PFSK-1 (cell line): ENCODE measurements around the gene CYP26A1.

Source experiments
- FOXP2 ChIP-seq: optimal IDR thresholded peaks from 2 replicates; pipeline ENCODE3; 2011; ENCODE audit warnings: borderline replicate concordance, control low read depth, inconsistent platforms; ENCODE audit not compliant: insufficient read depth; ENCODE audit errors: extremely low read length, extremely low read depth
- POLR2AphosphoS5 ChIP-seq: IDR thresholded peaks from 2 replicates; pipeline ENCODE4 v1.6.1; 2012; ENCODE audit warnings: low read depth, mild to moderate bottlenecking, control low read depth, low read length, moderate library complexity
- SIN3A ChIP-seq: IDR thresholded peaks from 2 replicates; pipeline ENCODE4 v1.6.1; 2012; ENCODE audit warnings: mild to moderate bottlenecking, low read length, moderate library complexity, borderline replicate concordance; ENCODE audit not compliant: insufficient read depth
- TAF1 ChIP-seq: IDR thresholded peaks from 2 replicates; pipeline ENCODE4 v1.6.1; 2012; ENCODE audit warnings: low read length, control low read depth, borderline replicate concordance; ENCODE audit not compliant: insufficient read depth
- TF ChIP-seq, protein P1 (sequence below), 2 experiments: IDR thresholded peaks; 2 replicates each; pipeline versions ENCODE4 v1.6.1 to v1.8.0; 2011 to 2012; ENCODE audit warnings: low read depth in 2 of 2, low read length in 2 of 2, control low read depth in 1 of 2, inconsistent platforms in 1 of 2, mild to moderate bottlenecking in 1 of 2, moderate library complexity in 1 of 2; ENCODE audit not compliant: insufficient read depth in 1 of 2

The CYP26A1 gene

DNA sequence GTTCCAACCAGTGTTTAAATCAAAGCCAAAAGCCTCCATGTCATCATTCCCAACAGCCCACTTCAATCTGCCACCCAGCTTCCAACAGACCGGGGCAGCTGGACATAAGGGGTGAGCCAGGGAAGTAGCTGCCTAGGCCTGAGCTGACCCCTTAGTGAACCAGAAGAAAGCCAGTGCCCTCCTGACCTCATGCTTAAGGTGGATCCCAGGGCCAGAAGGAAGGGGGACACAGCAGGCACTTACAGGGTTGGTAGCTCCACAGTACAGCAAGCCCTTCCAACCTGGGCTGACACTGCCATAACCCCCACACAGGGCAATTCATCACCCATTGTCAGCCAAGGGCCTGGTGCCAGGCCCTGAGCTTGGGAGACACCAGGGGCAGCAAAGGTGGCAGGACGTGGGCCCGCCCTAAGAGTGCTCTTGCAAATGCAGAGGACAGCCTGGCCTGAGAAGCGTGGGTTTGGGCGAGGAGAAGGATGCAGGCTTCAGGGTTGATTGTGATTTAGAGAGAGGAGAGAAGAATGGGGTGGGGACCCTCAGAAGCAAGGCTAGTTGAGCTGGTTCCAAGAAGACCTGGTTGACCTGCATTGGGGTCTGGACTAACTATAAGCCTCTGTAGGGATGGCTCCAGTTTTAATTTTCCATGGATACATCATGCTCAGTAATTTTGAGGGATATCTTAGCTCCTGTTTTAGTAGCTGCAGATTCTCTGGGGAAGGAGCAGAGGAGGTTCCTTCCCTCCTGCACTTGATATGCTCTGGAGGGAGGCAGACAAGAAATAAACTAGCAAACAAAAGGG, 3.1 kb upstream of the CYP26A1 start:
- TF ChIP-seq TAF1 (no peak), POLR2AphosphoS5 (no peak), FOXP2 (no peak), SIN3A (no peak)
- TF ChIP-seq, protein P1, sequence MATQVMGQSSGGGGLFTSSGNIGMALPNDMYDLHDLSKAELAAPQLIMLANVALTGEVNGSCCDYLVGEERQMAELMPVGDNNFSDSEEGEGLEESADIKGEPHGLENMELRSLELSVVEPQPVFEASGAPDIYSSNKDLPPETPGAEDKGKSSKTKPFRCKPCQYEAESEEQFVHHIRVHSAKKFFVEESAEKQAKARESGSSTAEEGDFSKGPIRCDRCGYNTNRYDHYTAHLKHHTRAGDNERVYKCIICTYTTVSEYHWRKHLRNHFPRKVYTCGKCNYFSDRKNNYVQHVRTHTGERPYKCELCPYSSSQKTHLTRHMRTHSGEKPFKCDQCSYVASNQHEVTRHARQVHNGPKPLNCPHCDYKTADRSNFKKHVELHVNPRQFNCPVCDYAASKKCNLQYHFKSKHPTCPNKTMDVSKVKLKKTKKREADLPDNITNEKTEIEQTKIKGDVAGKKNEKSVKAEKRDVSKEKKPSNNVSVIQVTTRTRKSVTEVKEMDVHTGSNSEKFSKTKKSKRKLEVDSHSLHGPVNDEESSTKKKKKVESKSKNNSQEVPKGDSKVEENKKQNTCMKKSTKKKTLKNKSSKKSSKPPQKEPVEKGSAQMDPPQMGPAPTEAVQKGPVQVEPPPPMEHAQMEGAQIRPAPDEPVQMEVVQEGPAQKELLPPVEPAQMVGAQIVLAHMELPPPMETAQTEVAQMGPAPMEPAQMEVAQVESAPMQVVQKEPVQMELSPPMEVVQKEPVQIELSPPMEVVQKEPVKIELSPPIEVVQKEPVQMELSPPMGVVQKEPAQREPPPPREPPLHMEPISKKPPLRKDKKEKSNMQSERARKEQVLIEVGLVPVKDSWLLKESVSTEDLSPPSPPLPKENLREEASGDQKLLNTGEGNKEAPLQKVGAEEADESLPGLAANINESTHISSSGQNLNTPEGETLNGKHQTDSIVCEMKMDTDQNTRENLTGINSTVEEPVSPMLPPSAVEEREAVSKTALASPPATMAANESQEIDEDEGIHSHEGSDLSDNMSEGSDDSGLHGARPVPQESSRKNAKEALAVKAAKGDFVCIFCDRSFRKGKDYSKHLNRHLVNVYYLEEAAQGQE (IDR thresholded peaks at IDR 0.05; ENCODE audit: insufficient read depth in 1 of 2, low read depth in 2 of 2, low read length in 2 of 2) = no peak

DNA sequence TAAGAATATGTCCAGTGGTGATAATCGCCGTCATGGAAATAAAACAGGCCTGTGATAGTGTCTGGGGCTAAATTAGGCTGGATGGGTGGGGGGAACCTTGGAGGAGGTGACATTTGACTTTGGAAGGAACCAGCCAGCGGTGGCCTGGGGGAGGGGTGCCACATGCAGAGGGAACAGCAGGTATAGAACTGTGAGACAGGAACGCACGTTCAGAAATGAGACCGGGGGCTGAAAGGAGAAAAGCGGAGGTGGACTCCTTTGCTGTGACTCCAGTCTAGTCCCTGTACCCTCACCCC, 2.6 kb upstream of the CYP26A1 start:
- TF ChIP-seq, protein P1 (IDR thresholded peaks at IDR 0.05; ENCODE audit: insufficient read depth in 1 of 2, low read depth in 2 of 2, low read length in 2 of 2) = no peak
- TF ChIP-seq SIN3A = no peak
- TF ChIP-seq POLR2AphosphoS5 = no peak
- no peak for TF ChIP-seq TAF1
- no peak for TF ChIP-seq FOXP2

DNA sequence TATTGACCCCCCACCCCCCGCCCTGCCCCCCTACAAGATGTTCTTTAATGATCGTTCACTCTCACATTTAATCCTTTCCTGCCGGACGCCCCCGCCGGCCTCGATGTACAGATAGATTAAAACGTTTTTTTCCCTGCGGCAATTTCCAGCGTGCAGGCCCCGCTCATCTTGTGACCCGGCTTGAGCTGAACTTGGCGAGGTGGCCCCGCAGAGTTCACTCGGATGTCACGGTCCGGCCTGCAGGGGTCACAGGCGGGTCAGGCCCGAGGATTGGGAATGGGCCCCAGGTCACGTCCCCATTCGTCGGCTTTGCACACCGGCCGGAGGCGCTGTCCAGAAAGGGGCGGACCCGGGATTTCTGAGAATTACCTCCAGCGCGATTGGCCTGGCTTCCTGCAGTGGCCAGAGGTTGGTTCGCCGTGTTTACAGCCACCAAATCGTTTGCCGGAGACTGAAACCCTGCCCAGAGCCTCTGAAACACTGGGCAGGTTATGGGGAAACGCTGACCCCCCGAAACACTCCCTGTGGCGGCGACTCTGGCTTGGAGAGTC, 1.9 kb upstream of the CYP26A1 start:
- TF ChIP-seq FOXP2 (peak; percentile 16), TAF1 (no peak)
- TF ChIP-seq, protein P1 (IDR thresholded peaks at IDR 0.05; ENCODE audit: insufficient read depth in 1 of 2, low read depth in 2 of 2, low read length in 2 of 2) = peak; percentile 62 to 80

DNA sequence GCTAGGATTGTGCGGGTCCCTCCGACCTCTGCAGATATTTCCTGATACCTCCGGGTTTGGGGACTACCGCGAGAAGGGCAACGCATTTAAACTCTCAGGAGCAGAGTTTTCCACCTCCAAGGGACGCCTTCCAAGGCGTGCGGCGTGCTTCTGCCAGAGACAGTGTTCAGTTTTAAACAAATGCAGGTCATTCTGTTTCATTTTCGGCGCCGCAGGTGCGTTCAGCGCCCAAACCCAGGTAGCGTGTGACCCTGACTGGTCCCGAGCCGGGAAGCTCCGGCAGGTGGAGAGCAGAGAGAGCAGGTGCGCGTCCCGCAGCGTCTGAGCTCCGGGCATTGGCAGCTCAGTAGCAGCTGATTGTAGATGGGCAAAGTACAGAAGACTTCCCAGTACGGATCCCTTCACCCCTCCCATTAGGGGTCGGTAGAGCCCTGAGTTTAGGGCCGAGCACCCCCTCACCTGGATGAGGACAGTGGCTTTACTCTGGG, 1.4 kb upstream of the CYP26A1 start:
- TF ChIP-seq, protein P1 (IDR thresholded peaks at IDR 0.05; ENCODE audit: insufficient read depth in 1 of 2, low read depth in 2 of 2, low read length in 2 of 2) = no peak
- TF ChIP-seq FOXP2 = no peak
- no peak for TF ChIP-seq SIN3A
- TF ChIP-seq POLR2AphosphoS5 = no peak
- TF ChIP-seq TAF1 = no peak
